Breast epithelium (tissue), 4 donors: ENCODE data around the gene EIF2A. TPM values are rescaled to one million over a fixed set of nuclear protein-coding genes. Genes with fewer than 3 reads are reported as not detected.

ENCODE experiments used
- DNase-seq, 2 donors: peaks; one replicate each; pipeline ENCODE4 v3.0.0-alpha.2; 2019; ENCODE audit warnings: low spot score in 2 of 2
- H3K27ac ChIP-seq, 2 donors: fragments of 200-600 bp; sonication (generic) in 1 of 2; one replicate each; pipeline ENCODE4 v1.5.1; 2016 to 2019; ENCODE audit warnings: mild to moderate bottlenecking in 1 of 2
- H3K27me3 ChIP-seq, 2 donors: fragments of 200-600 bp; sonication (generic) in 1 of 2; one replicate each; pipeline versions ENCODE4 v1.5.1 to v1.6.0; 2017 to 2019; ENCODE audit warnings: control low read depth in 1 of 2, mild to moderate bottlenecking in 1 of 2
- H3K36me3 ChIP-seq: fragments of 200-600 bp; one replicate; pipeline ENCODE4 v1.5.1; 2019
- H3K4me1 ChIP-seq, 2 donors: fragments of 200-600 bp; sonication (generic); one replicate each; pipeline ENCODE4 v1.5.1; 2016 to 2019; ENCODE audit warnings: control low read depth in 1 of 2
- H3K4me3 ChIP-seq, 3 donors: fragments of 200-600 bp; sonication (generic); 1 replicate in 2 of 3; 2 replicates in 1 of 3; pipeline ENCODE4 v1.5.1; 2016 to 2019; ENCODE audit warnings: mild to moderate bottlenecking in 3 of 3, moderate library complexity in 2 of 3
- H3K9me3 ChIP-seq, 2 donors: fragments of 200-600 bp; sonication (generic) in 1 of 2; one replicate each; pipeline ENCODE4 v1.5.1; 2016 to 2019; ENCODE audit warnings: control low read depth in 1 of 2
- CTCF ChIP-seq, 3 donors: fragments of 450-650 bp; IDR thresholded peaks; one replicate each; pipeline ENCODE4 v1.5.1; 2016 to 2017; ENCODE audit warnings: antibody characterized with exemption in 3 of 3, mild to moderate bottlenecking in 3 of 3, moderate library complexity in 3 of 3
- POLR2A ChIP-seq: fragments of 450-650 bp; IDR thresholded peaks from one replicate; pipeline ENCODE4 v1.6.1; 2016; ENCODE audit warnings: antibody characterized with exemption, mild to moderate bottlenecking, moderate library complexity
- POLR2AphosphoS5 ChIP-seq, 3 donors: sonication (generic); formaldehyde crosslinking; IDR thresholded peaks; one replicate each; pipeline ENCODE4 v1.6.1; 2017; ENCODE audit warnings: antibody characterized with exemption in 3 of 3
- intact Hi-C: fragments of 100-400 bp; cut with DNase I; formaldehyde crosslinking; loops from one replicate; pipeline ENCODE4 v1.15.1; 2023; ENCODE audit warnings: low total_unique reads
- total RNA-seq, 3 donors: library from RNA; depleted of rRNA; stranded (reverse); fragments of >200 nt; gene quantifications; one replicate each; pipeline ENCODE4 v1.1.0, GENCODE V29; 2016

EIF2A gene
- total RNA-seq, 3 donors from 2014 or later = 204 to 247 (median 239) TPM

DNA sequence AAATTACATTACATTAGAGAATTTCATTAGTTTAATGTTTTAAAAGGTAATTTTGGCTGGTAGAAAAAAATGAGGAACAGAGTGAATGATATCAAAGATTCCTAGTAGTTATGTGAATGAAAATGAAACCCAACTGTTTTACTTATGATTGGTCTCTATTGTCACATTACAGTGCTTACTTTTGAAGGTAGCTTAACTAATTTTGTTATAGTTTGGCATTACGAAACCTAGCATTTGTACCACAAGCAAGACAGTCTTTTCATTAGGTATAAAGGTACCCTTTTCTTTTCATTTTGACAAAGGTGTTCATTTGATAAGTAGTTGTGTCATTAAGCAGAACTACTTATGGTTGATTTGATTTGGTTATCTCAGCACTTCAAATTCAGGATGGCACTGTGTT, 63.4 kb downstream of the EIF2A start:
- peaks cover 0 to 7% of the 10 kb centered on the region in 2 donors for H3K4me1 ChIP-seq
- H3K36me3 ChIP-seq = no peaks in the 10 kb centered on the region
- H3K27ac ChIP-seq = no peak overlapping the region
- intact Hi-C loops = loop anchor here (5.0 kb wide), 1 partner anchor 812 kb away; no protein-coding TSS in a partner anchor
- H3K27me3 ChIP-seq = no peaks in the 10 kb centered on the region
- no peak overlapping the region for H3K4me3 ChIP-seq
- H3K9me3 ChIP-seq = no peaks in the 10 kb centered on the region
- no peak for DNase-seq
- TF ChIP-seq POLR2A (no peak), POLR2AphosphoS5 (IDR thresholded peaks at IDR 0.05) (no peak), CTCF (IDR thresholded peaks at IDR 0.05) (no peak)

DNA sequence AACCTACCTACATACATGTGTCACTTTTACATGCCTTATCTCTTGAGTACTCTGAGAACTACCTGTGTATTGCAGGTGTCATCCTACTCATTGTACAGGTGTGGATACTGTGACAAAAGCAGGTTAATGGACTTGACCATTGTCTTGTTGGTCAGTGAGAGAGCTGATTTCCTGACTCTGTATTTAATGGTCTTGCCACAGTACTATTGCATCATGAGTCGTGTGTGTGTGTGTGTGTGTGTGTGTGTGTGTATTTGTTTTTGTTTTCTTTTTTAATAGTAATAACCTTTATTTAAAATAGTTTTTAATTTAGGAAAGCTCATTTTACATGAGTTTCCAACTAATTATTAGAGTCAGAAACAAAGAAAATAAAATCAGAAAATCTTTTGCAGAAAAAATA, 64.2 kb downstream of the EIF2A start:
- TF ChIP-seq POLR2AphosphoS5 (IDR thresholded peaks at IDR 0.05) (no peak), CTCF (IDR thresholded peaks at IDR 0.05) (no peak), POLR2A (no peak)
- Histone ChIP-seq H3K4me3 (no peak overlapping the region), H3K27ac (no peak overlapping the region), H3K36me3 (no peaks in the 10 kb centered on the region), H3K9me3 (no peaks in the 10 kb centered on the region), H3K4me1 (peaks cover 0 to 7% of the 10 kb centered on the region in 2 donors), H3K27me3 (no peaks in the 10 kb centered on the region)
- no peak for DNase-seq
- intact Hi-C loops = loop anchor here (5.0 kb wide), 1 partner anchor 812 kb away; no protein-coding TSS in a partner anchor

- DNase-seq = no peak
- no peak overlapping the region for H3K27ac ChIP-seq
- H3K4me3 ChIP-seq = no peak overlapping the region
- TF ChIP-seq POLR2AphosphoS5 (IDR thresholded peaks at IDR 0.05) = no peak
- TF ChIP-seq POLR2A = no peak
- TF ChIP-seq CTCF (IDR thresholded peaks at IDR 0.05) = no peak
- intact Hi-C loops = loop anchor here (5.0 kb wide), 1 partner anchor 811 kb away; no protein-coding TSS in a partner anchor
- H3K36me3 ChIP-seq = no peaks in the 10 kb centered on the region
- H3K4me1 ChIP-seq = peaks cover 0 to 7% of the 10 kb centered on the region in 2 donors
- no peaks in the 10 kb centered on the region for H3K9me3 ChIP-seq
- no peaks in the 10 kb centered on the region for H3K27me3 ChIP-seq
These were observed 65.1 kb downstream of the EIF2A start for GRCh38 chr3:150611666-150612065.

DNA sequence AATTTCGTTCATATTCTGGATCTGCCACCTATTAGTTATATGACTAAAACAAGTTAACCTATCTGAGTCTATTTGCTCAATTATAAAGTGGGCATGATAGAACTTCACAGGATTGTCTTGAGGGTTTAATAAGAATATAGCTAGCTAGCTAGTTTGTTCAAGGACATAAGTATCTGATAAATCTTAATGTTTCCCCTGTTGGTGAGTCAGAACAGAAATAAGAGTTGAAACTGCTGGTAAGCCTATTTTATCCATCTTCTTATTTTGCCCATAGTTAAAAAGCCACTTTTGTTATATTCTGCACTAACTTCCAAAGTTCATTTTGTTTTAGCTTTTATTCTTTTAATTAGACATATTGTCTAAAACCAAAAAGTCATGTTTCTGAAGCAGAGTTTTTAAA, 65.9 kb downstream of the EIF2A start:
- Histone ChIP-seq H3K36me3 (no peaks in the 10 kb centered on the region), H3K4me1 (peaks cover 0 to 2% of the 10 kb centered on the region in 2 donors), H3K27ac (no peak overlapping the region), H3K4me3 (no peak overlapping the region), H3K9me3 (no peaks in the 10 kb centered on the region), H3K27me3 (no peaks in the 10 kb centered on the region)
- intact Hi-C loops = loop anchor here (5.0 kb wide), 1 partner anchor 810 kb away; no protein-coding TSS in a partner anchor
- no peak for DNase-seq
- TF ChIP-seq CTCF (IDR thresholded peaks at IDR 0.05) = no peak
- no peak for TF ChIP-seq POLR2AphosphoS5 (IDR thresholded peaks at IDR 0.05)
- TF ChIP-seq POLR2A = no peak

- H3K36me3 ChIP-seq = no peaks in the 10 kb centered on the region
- no peak for TF ChIP-seq POLR2AphosphoS5 (IDR thresholded peaks at IDR 0.05)
- no peak for TF ChIP-seq CTCF (IDR thresholded peaks at IDR 0.05)
- TF ChIP-seq POLR2A = no peak
- H3K4me1 ChIP-seq = no peaks in the 10 kb centered on the region
- H3K4me3 ChIP-seq = no peak overlapping the region
- intact Hi-C loops = loop anchor here (5.0 kb wide), 1 partner anchor 809 kb away; no protein-coding TSS in a partner anchor
- DNase-seq = no peak
- no peak overlapping the region for H3K27ac ChIP-seq
- no peaks in the 10 kb centered on the region for H3K27me3 ChIP-seq
- H3K9me3 ChIP-seq = no peaks in the 10 kb centered on the region
These were observed 66.4 kb downstream of the EIF2A start for GRCh38 chr3:150613034-150613433.
